ENCODE data around the gene CRYBA2.

DNA sequence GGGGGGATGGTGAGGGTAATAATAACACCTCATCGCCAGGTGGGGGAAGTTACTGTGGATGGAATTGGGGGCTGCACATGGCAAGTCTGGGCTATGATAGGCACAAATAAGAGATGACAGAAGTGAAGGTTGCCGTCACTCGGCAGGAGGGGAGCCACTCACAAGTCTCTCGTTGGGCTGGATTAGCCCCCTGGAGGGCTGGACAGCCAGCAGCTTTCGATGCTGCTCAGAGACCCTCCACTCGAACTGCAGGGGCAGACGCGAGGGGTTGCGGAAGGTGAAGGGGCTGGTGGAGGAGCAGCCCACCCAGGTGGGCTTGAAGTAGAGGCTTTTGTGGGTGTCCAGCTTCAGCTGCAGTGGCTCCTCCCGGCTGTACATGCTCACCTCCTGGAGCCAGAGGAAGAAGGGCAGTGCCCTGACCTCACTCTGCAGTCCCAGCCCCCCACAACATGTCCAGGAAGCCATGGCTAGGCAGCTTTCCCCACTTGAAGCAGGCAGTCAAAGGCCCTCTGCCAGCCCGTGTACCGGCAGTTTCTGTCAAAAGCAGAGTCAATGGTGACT lies 29.9 kb upstream of the CRYBA2 start:
- no peak for TF ChIP-seq CTCF (IDR thresholded peaks at IDR 0.05; ENCODE audit: low read length)
- no peak for TF ChIP-seq EZH2 (IDR thresholded peaks at IDR 0.05; ENCODE audit: borderline replicate concordance, low read length)

Measured in OCI-LY1 (cell line).